ENCODE data around the gene RNF130.

Gene RNF130

DNA sequence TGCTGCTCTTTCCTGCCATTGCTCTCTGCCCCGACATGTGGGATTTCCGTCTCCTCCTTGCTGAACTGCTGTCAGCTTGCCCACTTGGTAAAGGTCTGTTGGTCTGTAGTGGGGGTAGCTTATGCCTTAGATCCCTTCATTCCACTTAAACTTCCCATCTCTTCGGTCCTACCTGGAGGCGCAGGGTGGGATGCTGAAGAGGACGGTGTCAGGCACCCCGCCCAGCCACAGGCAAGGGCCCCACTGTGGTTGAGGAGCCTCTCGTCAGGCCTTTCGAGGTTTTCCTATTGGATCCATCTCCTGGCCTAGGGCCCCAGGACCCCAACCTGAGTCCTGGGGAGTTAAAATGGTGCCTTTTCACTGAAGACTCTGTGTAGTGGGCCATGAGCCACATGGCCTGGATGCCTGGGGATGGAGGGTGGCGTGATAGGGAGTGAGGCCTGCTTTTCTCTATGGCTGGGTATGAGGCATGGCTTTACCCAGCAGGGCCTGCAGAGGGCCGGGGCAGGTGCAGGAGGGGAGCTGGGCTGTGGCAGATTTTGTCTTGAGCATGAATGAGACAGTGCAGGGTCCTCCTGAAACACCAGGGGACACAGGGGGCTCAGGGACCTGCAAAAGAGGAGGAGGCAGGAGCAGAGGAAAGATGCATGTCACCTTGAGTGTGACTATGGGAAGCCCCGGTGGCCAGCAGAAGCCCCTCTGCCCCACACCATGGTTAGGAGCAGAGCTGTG, 25.8 kb upstream of the RNF130 start (continued):
- TF ChIP-seq, protein P1, sequence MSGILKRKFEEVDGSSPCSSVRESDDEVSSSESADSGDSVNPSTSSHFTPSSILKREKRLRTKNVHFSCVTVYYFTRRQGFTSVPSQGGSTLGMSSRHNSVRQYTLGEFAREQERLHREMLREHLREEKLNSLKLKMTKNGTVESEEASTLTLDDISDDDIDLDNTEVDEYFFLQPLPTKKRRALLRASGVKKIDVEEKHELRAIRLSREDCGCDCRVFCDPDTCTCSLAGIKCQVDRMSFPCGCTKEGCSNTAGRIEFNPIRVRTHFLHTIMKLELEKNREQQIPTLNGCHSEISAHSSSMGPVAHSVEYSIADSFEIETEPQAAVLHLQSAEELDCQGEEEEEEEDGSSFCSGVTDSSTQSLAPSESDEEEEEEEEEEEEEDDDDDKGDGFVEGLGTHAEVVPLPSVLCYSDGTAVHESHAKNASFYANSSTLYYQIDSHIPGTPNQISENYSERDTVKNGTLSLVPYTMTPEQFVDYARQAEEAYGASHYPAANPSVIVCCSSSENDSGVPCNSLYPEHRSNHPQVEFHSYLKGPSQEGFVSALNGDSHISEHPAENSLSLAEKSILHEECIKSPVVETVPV (CRISPR knock-in tag; IDR thresholded peaks at IDR 0.05), result no peak
- TF ChIP-seq PPARA (CRISPR knock-in tag; IDR thresholded peaks at IDR 0.05; ENCODE audit: borderline replicate concordance), result no peak
- no peak for TF ChIP-seq PATZ1 (CRISPR knock-in tag; IDR thresholded peaks at IDR 0.05; ENCODE audit: borderline replicate concordance)
- no peak for TF ChIP-seq ZNF8 (CRISPR knock-in tag; IDR thresholded peaks at IDR 0.05)

GRCh38 chr5:180096616-180097015, 25.1 kb upstream of the RNF130 start:
- TF ChIP-seq ZFP30 (CRISPR knock-in tag; IDR thresholded peaks at IDR 0.05) (no peak), PATZ1 (CRISPR knock-in tag; IDR thresholded peaks at IDR 0.05; ENCODE audit: borderline replicate concordance) (no peak), TOX (CRISPR knock-in tag; IDR thresholded peaks at IDR 0.05; ENCODE audit: borderline replicate concordance) (no peak), PPARA (CRISPR knock-in tag; IDR thresholded peaks at IDR 0.05; ENCODE audit: borderline replicate concordance) (no peak), GLIS3 (CRISPR knock-in tag; IDR thresholded peaks at IDR 0.05) (no peak), RARB (CRISPR knock-in tag; IDR thresholded peaks at IDR 0.05) (no peak), ZNF565 (CRISPR knock-in tag; conservative IDR thresholded peaks at IDR 0.05; ENCODE audit: low read depth) (no peak), ZNF70 (CRISPR knock-in tag; IDR thresholded peaks at IDR 0.05) (no peak), POU6F1 (CRISPR knock-in tag; IDR thresholded peaks at IDR 0.05; ENCODE audit: borderline replicate concordance, low read depth) (no peak), ARNTL (CRISPR knock-in tag; IDR thresholded peaks at IDR 0.05; ENCODE audit: borderline replicate concordance, low read depth) (no peak), BACH2 (CRISPR knock-in tag; IDR thresholded peaks at IDR 0.05; ENCODE audit: borderline replicate concordance) (no peak), OSR1 (CRISPR knock-in tag; IDR thresholded peaks at IDR 0.05) (no peak), ZFP3 (CRISPR knock-in tag; IDR thresholded peaks at IDR 0.05) (no peak), CSDC2 (CRISPR knock-in tag; IDR thresholded peaks at IDR 0.05) (no peak), TCF4 (CRISPR knock-in tag; IDR thresholded peaks at IDR 0.05; ENCODE audit: borderline replicate concordance) (no peak), SNAI2 (CRISPR knock-in tag; IDR thresholded peaks at IDR 0.05) (no peak), ZC3H10 (CRISPR knock-in tag; IDR thresholded peaks at IDR 0.05) (no peak), ZNF8 (CRISPR knock-in tag; IDR thresholded peaks at IDR 0.05) (no peak)
- TF ChIP-seq, protein P2, sequence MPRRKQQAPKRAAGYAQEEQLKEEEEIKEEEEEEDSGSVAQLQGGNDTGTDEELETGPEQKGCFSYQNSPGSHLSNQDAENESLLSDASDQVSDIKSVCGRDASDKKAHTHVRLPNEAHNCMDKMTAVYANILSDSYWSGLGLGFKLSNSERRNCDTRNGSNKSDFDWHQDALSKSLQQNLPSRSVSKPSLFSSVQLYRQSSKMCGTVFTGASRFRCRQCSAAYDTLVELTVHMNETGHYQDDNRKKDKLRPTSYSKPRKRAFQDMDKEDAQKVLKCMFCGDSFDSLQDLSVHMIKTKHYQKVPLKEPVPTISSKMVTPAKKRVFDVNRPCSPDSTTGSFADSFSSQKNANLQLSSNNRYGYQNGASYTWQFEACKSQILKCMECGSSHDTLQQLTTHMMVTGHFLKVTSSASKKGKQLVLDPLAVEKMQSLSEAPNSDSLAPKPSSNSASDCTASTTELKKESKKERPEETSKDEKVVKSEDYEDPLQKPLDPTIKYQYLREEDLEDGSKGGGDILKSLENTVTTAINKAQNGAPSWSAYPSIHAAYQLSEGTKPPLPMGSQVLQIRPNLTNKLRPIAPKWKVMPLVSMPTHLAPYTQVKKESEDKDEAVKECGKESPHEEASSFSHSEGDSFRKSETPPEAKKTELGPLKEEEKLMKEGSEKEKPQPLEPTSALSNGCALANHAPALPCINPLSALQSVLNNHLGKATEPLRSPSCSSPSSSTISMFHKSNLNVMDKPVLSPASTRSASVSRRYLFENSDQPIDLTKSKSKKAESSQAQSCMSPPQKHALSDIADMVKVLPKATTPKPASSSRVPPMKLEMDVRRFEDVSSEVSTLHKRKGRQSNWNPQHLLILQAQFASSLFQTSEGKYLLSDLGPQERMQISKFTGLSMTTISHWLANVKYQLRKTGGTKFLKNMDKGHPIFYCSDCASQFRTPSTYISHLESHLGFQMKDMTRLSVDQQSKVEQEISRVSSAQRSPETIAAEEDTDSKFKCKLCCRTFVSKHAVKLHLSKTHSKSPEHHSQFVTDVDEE (CRISPR knock-in tag; IDR thresholded peaks at IDR 0.05), result no peak
- TF ChIP-seq, protein P1 (CRISPR knock-in tag; IDR thresholded peaks at IDR 0.05), result no peak
- ATAC-seq, result no peak

Measured in SK-N-SH treated with all-trans-retinoic acid at 6 μM for 48 hours (cell line).